Measurements from ENCODE around the gene PFDN2.

Gene PFDN2

DNA sequence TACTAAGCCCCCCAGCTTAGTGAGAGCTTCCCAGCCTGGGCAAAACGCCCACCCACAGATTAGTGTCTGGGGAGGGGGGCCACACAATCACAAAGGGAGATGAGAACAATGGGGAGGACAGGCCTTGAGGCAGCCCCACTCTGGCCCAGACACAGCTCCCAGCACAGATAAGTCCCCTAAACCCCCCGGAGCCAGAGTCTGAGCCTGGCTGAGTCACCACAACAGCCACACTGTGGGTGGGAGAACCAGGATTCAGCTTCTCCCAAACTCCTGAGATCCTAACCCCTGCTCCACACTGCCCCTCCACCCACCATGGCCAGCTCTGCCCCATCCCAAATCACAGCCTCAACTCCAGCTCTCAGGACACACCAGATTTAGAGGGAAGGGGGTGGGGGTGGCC, 32.7 kb downstream of the PFDN2 start:
- TF ChIP-seq, protein P1, sequence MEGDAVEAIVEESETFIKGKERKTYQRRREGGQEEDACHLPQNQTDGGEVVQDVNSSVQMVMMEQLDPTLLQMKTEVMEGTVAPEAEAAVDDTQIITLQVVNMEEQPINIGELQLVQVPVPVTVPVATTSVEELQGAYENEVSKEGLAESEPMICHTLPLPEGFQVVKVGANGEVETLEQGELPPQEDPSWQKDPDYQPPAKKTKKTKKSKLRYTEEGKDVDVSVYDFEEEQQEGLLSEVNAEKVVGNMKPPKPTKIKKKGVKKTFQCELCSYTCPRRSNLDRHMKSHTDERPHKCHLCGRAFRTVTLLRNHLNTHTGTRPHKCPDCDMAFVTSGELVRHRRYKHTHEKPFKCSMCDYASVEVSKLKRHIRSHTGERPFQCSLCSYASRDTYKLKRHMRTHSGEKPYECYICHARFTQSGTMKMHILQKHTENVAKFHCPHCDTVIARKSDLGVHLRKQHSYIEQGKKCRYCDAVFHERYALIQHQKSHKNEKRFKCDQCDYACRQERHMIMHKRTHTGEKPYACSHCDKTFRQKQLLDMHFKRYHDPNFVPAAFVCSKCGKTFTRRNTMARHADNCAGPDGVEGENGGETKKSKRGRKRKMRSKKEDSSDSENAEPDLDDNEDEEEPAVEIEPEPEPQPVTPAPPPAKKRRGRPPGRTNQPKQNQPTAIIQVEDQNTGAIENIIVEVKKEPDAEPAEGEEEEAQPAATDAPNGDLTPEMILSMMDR (IDR thresholded peaks at IDR 0.05; ENCODE audit: low read length), result no peak
- TF ChIP-seq EZH2 (IDR thresholded peaks at IDR 0.05; ENCODE audit: borderline replicate concordance, low read length), result no peak
- no peaks in the 10 kb centered on the region; the same call in 1 of the 2 replicates for H3K27me3 ChIP-seq (ENCODE audit: insufficient read depth, low read length)
- H3K4me1 ChIP-seq (ENCODE audit: insufficient read depth, low read length, severe bottlenecking), result no peaks in the 10 kb centered on the region
- no peak overlapping the region for H3K4me3 ChIP-seq (ENCODE audit: low read depth, low read length, poor library complexity, severe bottlenecking)
- no peak overlapping the region for H3K27ac ChIP-seq (ENCODE audit: low read depth, low read length, poor library complexity, severe bottlenecking)
- H2AFZ ChIP-seq (ENCODE audit: low read length), result no peak overlapping the region
- H3K36me3 ChIP-seq (ENCODE audit: insufficient read depth, low read length), result no peaks in the 10 kb centered on the region
- H3K9ac ChIP-seq (ENCODE audit: low read length), result no peak overlapping the region
- no peaks in the 10 kb centered on the region for H4K20me1 ChIP-seq (ENCODE audit: insufficient read depth, low read length)
- H3K9me3 ChIP-seq (ENCODE audit: low read length), result no peaks in the 10 kb centered on the region
- no peaks in the 10 kb centered on the region for H3F3A ChIP-seq (ENCODE audit: insufficient read depth, low read length)
- no peak overlapping the region for H3K4me2 ChIP-seq (ENCODE audit: low read length)
- H3K79me2 ChIP-seq (ENCODE audit: insufficient read depth, low read length), result no peaks in the 10 kb centered on the region
- no peaks in the 10 kb centered on the region for H3K9me2 ChIP-seq (ENCODE audit: low read depth, low read length)

DNA sequence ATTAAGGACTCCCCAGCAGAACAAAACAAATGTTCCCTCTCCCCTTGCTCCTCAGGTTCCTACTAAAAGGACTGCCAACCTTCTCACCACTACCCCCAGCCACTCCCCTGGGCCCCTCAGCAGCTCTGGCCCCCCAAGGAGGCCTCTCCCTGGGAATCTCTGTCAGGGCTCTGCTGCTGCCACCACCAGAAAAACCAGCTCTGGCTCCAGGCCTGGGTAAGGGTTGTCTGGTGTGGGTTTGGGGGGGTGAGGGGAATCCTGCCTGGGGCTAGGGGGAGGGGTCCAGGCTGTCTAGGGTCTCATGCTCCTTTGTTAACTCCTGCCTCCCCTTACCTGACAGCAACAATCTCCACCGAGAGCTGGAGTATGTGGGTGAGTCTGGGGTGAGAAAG, 33.2 kb downstream of the PFDN2 start:
- Histone ChIP-seq H3K9ac (ENCODE audit: low read length) (no peak overlapping the region), H3K27ac (ENCODE audit: low read depth, low read length, poor library complexity, severe bottlenecking) (no peak overlapping the region), H3K4me3 (ENCODE audit: low read depth, low read length, poor library complexity, severe bottlenecking) (no peak overlapping the region), H3K4me2 (ENCODE audit: low read length) (no peak overlapping the region), H2AFZ (ENCODE audit: low read length) (no peak overlapping the region), H3K27me3 (ENCODE audit: insufficient read depth, low read length) (no peaks in the 10 kb centered on the region; the same call in 1 of the 2 replicates), H3K9me2 (ENCODE audit: low read depth, low read length) (no peaks in the 10 kb centered on the region), H3K4me1 (ENCODE audit: insufficient read depth, low read length, severe bottlenecking) (no peaks in the 10 kb centered on the region), H3K9me3 (ENCODE audit: low read length) (no peaks in the 10 kb centered on the region), H3K79me2 (ENCODE audit: insufficient read depth, low read length) (no peaks in the 10 kb centered on the region), H3K36me3 (ENCODE audit: insufficient read depth, low read length) (no peaks in the 10 kb centered on the region), H3F3A (ENCODE audit: insufficient read depth, low read length) (no peaks in the 10 kb centered on the region), H4K20me1 (ENCODE audit: insufficient read depth, low read length) (no peaks in the 10 kb centered on the region)
- TF ChIP-seq EZH2 (IDR thresholded peaks at IDR 0.05; ENCODE audit: borderline replicate concordance, low read length), result no peak
- TF ChIP-seq, protein P1 (IDR thresholded peaks at IDR 0.05; ENCODE audit: low read length), result no peak

DNA sequence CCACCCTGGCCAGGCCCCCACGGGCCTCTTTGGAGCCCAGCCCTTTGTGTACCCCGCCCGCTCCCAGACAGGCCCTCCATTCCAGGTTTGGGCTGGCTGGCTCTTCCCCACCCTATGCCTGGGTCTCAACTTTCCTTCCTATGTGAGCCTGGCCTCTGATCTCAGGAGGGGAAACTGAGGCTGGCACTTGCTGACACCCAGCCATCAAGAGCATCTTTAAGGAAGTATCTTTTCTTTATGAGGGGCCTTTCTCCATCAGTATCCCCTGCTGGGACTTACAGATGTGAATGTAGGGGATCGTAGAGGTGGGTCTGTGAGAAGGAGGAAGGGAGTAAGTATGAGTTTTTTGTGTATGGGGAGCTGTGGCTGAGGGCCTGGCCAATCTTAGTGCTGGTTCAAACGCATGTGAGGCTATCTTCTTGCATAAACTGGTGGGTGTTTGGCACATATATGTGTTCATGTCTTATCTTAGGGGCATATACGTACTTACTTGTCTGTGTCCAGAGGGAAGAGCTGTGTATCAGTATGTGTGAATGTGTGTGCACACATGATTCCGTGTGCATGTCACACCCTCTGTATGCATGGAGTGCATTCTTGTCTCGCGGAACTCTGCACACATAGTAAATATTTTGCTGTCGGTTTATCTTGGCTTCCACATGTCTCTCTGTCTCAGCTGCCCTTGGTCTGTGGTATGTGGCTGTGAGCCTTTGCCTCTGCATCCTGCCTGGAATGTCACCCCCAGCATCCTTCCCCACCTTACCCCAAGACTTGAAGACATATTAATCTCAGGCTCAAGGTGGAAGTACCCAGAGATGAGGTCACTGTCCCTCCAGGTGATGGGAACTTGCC, 33.9 kb downstream of the PFDN2 start:
- no peaks in the 10 kb centered on the region for H3K36me3 ChIP-seq (ENCODE audit: insufficient read depth, low read length)
- no peak overlapping the region for H3K9ac ChIP-seq (ENCODE audit: low read length)
- no peaks in the 10 kb centered on the region for H3K79me2 ChIP-seq (ENCODE audit: insufficient read depth, low read length)
- no peaks in the 10 kb centered on the region for H4K20me1 ChIP-seq (ENCODE audit: insufficient read depth, low read length)
- H3K4me3 ChIP-seq (ENCODE audit: low read depth, low read length, poor library complexity, severe bottlenecking), result no peak overlapping the region
- no peak overlapping the region for H3K4me2 ChIP-seq (ENCODE audit: low read length)
- no peaks in the 10 kb centered on the region for H3K4me1 ChIP-seq (ENCODE audit: insufficient read depth, low read length, severe bottlenecking)
- H3K27me3 ChIP-seq (ENCODE audit: insufficient read depth, low read length), result no peaks in the 10 kb centered on the region; the same call in 1 of the 2 replicates
- no peaks in the 10 kb centered on the region for H3K9me2 ChIP-seq (ENCODE audit: low read depth, low read length)
- H2AFZ ChIP-seq (ENCODE audit: low read length), result no peak overlapping the region
- H3K27ac ChIP-seq (ENCODE audit: low read depth, low read length, poor library complexity, severe bottlenecking), result no peak overlapping the region
- H3K9me3 ChIP-seq (ENCODE audit: low read length), result no peaks in the 10 kb centered on the region
- H3F3A ChIP-seq (ENCODE audit: insufficient read depth, low read length), result no peaks in the 10 kb centered on the region
- no peak for TF ChIP-seq EZH2 (IDR thresholded peaks at IDR 0.05; ENCODE audit: borderline replicate concordance, low read length)
- TF ChIP-seq, protein P1 (IDR thresholded peaks at IDR 0.05; ENCODE audit: low read length), result no peak
